PC-3 (cell line): Measurements from ENCODE around the gene ANK2. TPM values are rescaled to one million over a fixed set of nuclear protein-coding genes. Genes with fewer than 3 reads are reported as not detected.
A peak's percentile ranks its signal among the peaks of the same experiment; 100 is the strongest.

ENCODE experiments used
- ATAC-seq: fragments of 200-7000 bp; cut with Tn5 transposase; 2 replicates; pipeline ENCODE4 v1.9.1; 2020; ENCODE audit warnings: mild to moderate bottlenecking, moderate library complexity
- BruUV-seq: library from RNA; stranded (reverse); fragments of 400-500 nt; replicated peaks from 2 replicates; lab custom pipeline; 2021; lab: Mats Ljungman, UMichigan
- CTCF ChIA-PET: fragments of 300-600 bp; sonication (Branson Sonifier 250); formaldehyde crosslinking; loops from one replicate; lab custom pipeline; 2022; ENCODE audit warnings: antibody characterized with exemption; lab: Charles Lee
- POLR2A ChIA-PET: fragments of 300-600 bp; sonication (Branson Sonifier 250); formaldehyde crosslinking; loops from one replicate; lab custom pipeline; 2022; ENCODE audit warnings: antibody characterized with exemption; ENCODE audit not compliant: unreplicated experiment; lab: Charles Lee
- DNase-seq: peaks from one replicate; pipeline ENCODE4 v3.0.0-alpha.2; 2015
- H2AFZ ChIP-seq: fragments of 300-600 bp; sonication (generic); 2 replicates; pipeline ENCODE4 v1.6.0; 2016; ENCODE audit warnings: antibody characterized with exemption, low read length
- H3F3A ChIP-seq: fragments of 300-600 bp; sonication (generic); one replicate; pipeline ENCODE4 v1.6.0; 2017; ENCODE audit warnings: antibody characterized with exemption, low read length, control low read depth, mild to moderate bottlenecking; ENCODE audit not compliant: unreplicated experiment
- H3K27ac ChIP-seq: fragments of 300-600 bp; sonication (generic); 2 replicates; pipeline ENCODE4 v1.5.1; 2016; ENCODE audit warnings: mild to moderate bottlenecking, low read length
- H3K27me3 ChIP-seq: fragments of 300-600 bp; sonication (generic); 2 replicates; pipeline ENCODE4 v1.6.1; 2016; ENCODE audit warnings: low read length, mixed read lengths
- H3K36me3 ChIP-seq: fragments of 300-600 bp; sonication (generic); 2 replicates; pipeline ENCODE4 v1.6.1; 2016; ENCODE audit warnings: low read depth, mixed run types, low read length, mixed read lengths
- H3K4me1 ChIP-seq: fragments of 300-600 bp; sonication (generic); 2 replicates; pipeline ENCODE4 v1.5.1; 2016; ENCODE audit warnings: low read length; ENCODE audit not compliant: insufficient read depth
- H3K4me2 ChIP-seq: fragments of 300-600 bp; sonication (generic); 2 replicates; pipeline ENCODE4 v1.6.0; 2016; ENCODE audit warnings: low read length
- H3K4me3 ChIP-seq: fragments of 300-600 bp; sonication (generic); 2 replicates; pipeline ENCODE4 v1.5.1; 2016; ENCODE audit warnings: mild to moderate bottlenecking, low read length, mixed read lengths
- H3K79me2 ChIP-seq: fragments of 300-600 bp; sonication (generic); 2 replicates; pipeline ENCODE4 v1.6.1; 2017; ENCODE audit warnings: low read length, mixed read lengths
- H3K9ac ChIP-seq: fragments of 300-600 bp; sonication (generic); 2 replicates; pipeline ENCODE4 v1.6.0; 2016; ENCODE audit warnings: mild to moderate bottlenecking, low read length
- H3K9me2 ChIP-seq: fragments of 300-600 bp; sonication (generic); replicated peaks from 2 replicates; pipeline ENCODE4 v1.6.1; 2016; ENCODE audit warnings: mixed run types, low read length, mixed read lengths
- H3K9me3 ChIP-seq: fragments of 300-600 bp; sonication (generic); 2 replicates; pipeline ENCODE4 v1.6.1; 2016; ENCODE audit warnings: low read length, mixed read lengths
- H4K20me1 ChIP-seq: fragments of 300-600 bp; sonication (generic); 2 replicates; pipeline ENCODE4 v1.6.1; 2016; ENCODE audit warnings: low read length, mixed read lengths
- CTCF ChIP-seq: fragments of 300-600 bp; sonication (generic); conservative IDR thresholded peaks from 2 replicates; pipeline ENCODE4 v1.5.1; 2017; ENCODE audit warnings: antibody characterized with exemption, low read depth, mild to moderate bottlenecking, low read length
- EZH2 ChIP-seq: fragments of 300-600 bp; sonication (generic); IDR thresholded peaks from one replicate; pipeline ENCODE4 v1.6.1; 2017; ENCODE audit warnings: antibody characterized with exemption, mild to moderate bottlenecking, low read length; ENCODE audit not compliant: unreplicated experiment
- EZH2phosphoT487 ChIP-seq: fragments of 300-600 bp; sonication (generic); IDR thresholded peaks from 2 replicates; pipeline ENCODE4 v1.6.1; 2018; ENCODE audit warnings: mild to moderate bottlenecking, antibody characterized with exemption, low read length, borderline replicate concordance
- intact Hi-C: fragments of 100-400 bp; cut with micrococcal nuclease; formaldehyde crosslinking; loops from 2 replicates; pipeline ENCODE4 v1.9.0; 2023
- total RNA-seq: library from RNA; depleted of rRNA; stranded (reverse); fragments of >200 nt; gene quantifications from 2 replicates; pipeline ENCODE4 v1.2.3, GENCODE V29; 2014

Gene ANK2
- total RNA-seq, 1 experiment from 2014 or later: 1.8 TPM

GRCh38 chr4:113390850-113391249 is 341.4 kb downstream of the ANK2 start:
- no peaks in the 10 kb centered on the region for H4K20me1 ChIP-seq
- H3K4me2 ChIP-seq: no peak overlapping the region
- no peaks in the 10 kb centered on the region for H3K9me3 ChIP-seq
- H3K36me3 ChIP-seq: no peaks in the 10 kb centered on the region
- no peaks in the 10 kb centered on the region for H3K27me3 ChIP-seq
- TF ChIP-seq EZH2 (no peak), EZH2phosphoT487 (no peak), CTCF (no peak)
- intact Hi-C loops: loop anchor here (5.0 to 10.0 kb wide), 2 partner anchors 54 to 284 kb away; no protein-coding TSS in a partner anchor
- ATAC-seq (no peak), DNase-seq (no peak)
- no peak overlapping the region for H3K9ac ChIP-seq
- H3K9me2 ChIP-seq: no peaks in the 10 kb centered on the region
- BruUV-seq: no TSS peak
- H2AFZ ChIP-seq: no peak overlapping the region
- H3F3A ChIP-seq: no peaks in the 10 kb centered on the region
- H3K4me1 ChIP-seq: 0 out of 2 replicates have a peak, but pooled peaks cover 5% of the 10 kb centered on the region
- H3K79me2 ChIP-seq: no peaks in the 10 kb centered on the region
- POLR2A ChIA-PET: no interaction called here
- no peak overlapping the region for H3K4me3 ChIP-seq
- no peak overlapping the region for H3K27ac ChIP-seq
- CTCF ChIA-PET: interaction anchor here (0.7 kb wide), 1 partner anchor 116 kb away, joined by 4 read pairs; no protein-coding TSS in a partner anchor

DNA sequence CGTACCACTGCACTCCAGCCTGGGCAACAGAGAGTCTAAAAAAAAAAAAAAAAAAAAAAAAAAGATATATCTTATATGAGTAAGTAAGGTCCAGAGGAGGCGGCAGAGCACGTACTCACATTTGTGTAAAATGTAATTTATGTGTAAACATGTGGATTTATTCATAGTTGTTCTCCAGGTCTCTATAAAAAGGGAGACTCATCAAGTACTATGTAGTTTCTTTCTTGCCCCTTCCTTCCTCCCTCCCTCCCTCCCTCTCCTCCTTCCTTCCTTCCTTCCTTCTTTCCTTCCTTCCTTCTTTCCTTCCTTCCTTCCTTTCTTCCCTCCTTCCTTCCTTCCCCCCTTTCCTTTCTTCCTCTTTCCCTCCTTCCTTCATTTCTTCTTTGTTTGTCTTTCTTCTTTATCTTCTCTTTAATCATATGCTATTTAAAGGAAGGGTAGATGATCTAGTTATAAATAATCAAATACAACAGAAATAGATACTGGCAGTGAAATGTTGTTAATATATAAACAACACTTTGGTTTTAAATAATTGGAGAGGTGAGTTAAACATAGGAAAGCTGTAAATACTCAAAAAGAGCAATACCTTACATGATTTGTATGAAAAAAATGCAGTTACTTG is 344.8 kb downstream of the ANK2 start:
- ChIA-PET POLR2A (interaction anchor here (0.6 kb wide), 1 partner anchor 390 kb away, joined by 4 read pairs; no protein-coding TSS in a partner anchor), CTCF (interaction anchor here (0.9 to 1.0 kb wide), 2 partner anchors 74 to 984 kb away, joined by 3 to 5 read pairs; no protein-coding TSS in a partner anchor)
- no TSS peak for BruUV-seq

More for the DNA sequence above, 344.8 kb downstream of the ANK2 start:
- DNase-seq (peak; percentile 33), ATAC-seq (peak; percentile 64)
- no peak overlapping the region for H3K4me3 ChIP-seq
- no peaks in the 10 kb centered on the region for H3K27me3 ChIP-seq
- H3K9me2 ChIP-seq: no peaks in the 10 kb centered on the region
- H3K4me1 ChIP-seq: peaks cover 15% of the 10 kb centered on the region
- H3K9ac ChIP-seq: peak overlapping the region; percentile 12; the same call in 1 of the 2 replicates
- no peaks in the 10 kb centered on the region for H4K20me1 ChIP-seq
- peak overlapping the region; percentile 49 for H3K27ac ChIP-seq
- intact Hi-C loops: loop anchor here (1.0 to 10.0 kb wide), 8 partner anchors 51 to 991 kb away; no protein-coding TSS in a partner anchor
- H3K4me2 ChIP-seq: no peak overlapping the region
- no peaks in the 10 kb centered on the region for H3F3A ChIP-seq
- TF ChIP-seq CTCF: no peak
- no peak for TF ChIP-seq EZH2phosphoT487
- no peak for TF ChIP-seq EZH2
- no peak overlapping the region for H2AFZ ChIP-seq
- no peaks in the 10 kb centered on the region for H3K36me3 ChIP-seq
- H3K79me2 ChIP-seq: no peaks in the 10 kb centered on the region
- no peaks in the 10 kb centered on the region for H3K9me3 ChIP-seq
